Middle frontal gyrus (tissue), 1 donor: ENCODE measurements around the gene CMPK1.
"Not testable (repeated sequence)": the region's sequence is repeated elsewhere in the genome, so short reads cannot be mapped to it uniquely, and the experiment has no call there.

Source experiments
- DNase-seq: peaks from one replicate; pipeline ENCODE4 v3.0.0-alpha.2; 2015; ENCODE audit warnings: low spot score; ENCODE audit errors: extremely low spot score

Gene CMPK1, protein sequence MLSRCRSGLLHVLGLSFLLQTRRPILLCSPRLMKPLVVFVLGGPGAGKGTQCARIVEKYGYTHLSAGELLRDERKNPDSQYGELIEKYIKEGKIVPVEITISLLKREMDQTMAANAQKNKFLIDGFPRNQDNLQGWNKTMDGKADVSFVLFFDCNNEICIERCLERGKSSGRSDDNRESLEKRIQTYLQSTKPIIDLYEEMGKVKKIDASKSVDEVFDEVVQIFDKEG

DNA sequence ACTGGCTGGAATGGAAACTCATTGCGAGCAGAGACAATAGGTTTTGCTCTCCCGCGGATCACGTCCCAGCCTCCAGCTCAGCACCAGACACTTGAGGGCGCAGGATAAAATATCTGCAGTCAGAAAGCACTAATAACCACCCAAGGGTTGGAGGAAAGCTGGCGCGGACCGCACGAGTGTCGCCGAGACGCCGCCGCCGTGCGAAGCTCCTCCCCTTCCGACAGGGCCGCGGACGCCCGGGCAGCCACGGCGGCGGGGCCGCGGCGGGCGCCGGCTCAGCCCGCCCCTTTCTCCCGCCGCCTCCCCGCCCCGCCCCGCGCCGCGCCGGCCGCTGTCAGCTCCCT lies at the start of gene CMPK1:
TSS of gene CMPK1 (plus strand) at position 213 of the 344 bp plus-strand sequence. CDS start 156 bp downstream, outside the sequence.
- peak; percentile 67 for DNase-seq

DNA sequence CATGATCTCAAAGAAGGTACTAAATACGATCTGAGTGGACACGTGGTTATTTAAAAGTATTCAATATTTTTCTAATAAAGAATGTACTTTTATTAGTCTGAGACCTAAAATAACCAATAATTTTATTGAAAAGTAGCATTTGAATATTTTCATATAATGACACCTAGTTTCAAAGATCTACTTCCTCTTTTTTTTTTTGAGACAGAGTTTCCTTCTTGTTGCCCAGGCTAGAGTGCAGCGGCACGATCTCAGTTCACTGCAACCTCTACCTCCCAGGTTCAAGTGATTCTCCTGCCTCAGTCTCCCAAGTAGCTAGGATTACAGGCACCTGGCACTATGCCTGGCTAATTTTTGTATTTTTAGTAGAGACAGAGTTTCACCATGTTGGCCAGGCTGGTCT lies 45.5 kb upstream of the CMPK1 start:
- not testable (repeated sequence) for DNase-seq

DNA sequence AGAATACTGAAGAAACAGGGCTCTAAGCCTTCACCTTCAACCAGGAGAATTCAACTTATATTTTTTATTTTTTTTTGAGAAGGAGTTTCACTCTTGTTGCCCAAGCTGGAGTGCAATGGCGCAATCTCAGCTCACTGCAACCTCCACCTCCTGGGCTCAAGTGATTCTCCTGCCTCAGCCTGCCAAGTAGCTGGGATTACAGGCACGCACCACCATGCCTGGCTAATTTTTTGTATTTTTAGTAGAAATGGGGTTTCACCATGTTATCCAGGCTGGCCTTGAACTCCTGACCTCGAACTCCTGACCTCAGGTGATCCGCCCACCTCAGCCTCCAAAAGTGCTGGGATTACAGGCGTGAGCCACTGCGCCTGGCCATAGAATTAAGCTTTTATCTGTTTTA lies 38.7 kb upstream of the CMPK1 start:
- DNase-seq = not testable (repeated sequence)

DNA sequence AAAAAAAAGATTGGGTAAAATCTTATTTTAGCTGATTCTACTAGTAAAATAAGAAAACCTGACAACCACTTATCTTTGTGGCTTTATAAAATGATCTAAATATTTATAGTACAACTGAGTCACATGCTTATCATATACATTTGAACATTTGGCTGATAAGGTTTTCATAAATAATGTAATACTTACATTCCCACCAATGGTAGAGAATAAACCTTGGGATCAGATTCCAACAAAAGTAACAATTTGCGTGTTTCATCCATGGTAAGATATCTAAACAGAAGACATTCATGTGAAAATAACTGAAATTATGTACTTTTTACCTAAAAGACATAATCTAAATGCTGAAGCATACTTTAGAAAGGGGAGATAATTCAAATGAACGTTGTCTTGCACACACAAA lies 38.0 kb upstream of the CMPK1 start:
- no peak for DNase-seq

DNA sequence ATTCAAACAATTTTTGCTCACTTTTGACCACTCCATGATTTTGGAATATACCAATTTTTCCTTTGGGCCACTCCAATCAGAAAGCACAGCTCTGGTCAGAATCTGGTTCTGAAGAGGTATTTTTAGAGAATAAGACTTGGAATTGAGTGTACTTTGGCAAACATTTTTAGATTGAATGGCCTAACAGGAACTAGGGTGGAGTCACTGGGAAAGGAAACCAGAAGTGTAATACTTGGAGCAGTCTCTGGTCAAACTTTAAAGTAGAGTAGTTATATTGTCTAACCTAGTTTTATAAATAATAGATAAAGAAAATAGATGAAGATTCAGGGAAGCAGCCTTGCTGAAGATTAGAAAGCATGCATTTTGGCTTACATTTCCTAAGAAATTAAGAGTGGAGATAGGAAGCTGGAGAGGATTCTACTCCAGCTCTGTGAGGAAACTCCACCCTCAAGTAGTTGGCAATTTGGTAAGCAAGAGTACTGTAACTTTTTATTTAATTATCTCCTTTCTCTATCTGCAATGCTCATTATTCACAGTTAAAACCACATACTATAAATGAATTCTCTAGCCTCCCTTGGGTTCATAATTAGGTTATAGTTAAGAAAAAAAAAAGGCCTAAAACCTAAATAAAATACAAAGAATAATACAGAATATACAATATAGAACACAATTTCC lies 35.4 kb upstream of the CMPK1 start:
- DNase-seq = no peak

DNA sequence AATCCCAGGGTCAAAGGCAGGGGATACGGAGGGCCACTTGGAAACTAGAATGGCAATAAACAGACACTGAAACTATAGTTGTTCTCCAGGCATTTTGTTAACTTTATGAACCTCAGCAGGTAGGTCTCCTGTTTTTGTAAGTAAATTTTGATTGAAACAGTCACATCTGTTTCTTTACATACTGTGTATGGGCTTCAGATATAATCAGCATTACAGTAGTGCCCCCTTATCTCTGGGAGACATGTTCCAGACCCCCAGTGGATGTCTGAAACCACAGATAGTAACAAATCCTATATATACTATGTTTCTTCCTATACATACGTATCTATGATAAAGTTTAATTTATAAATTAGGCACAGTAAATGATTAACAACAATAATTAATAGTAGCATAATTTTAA lies 31.1 kb upstream of the CMPK1 start:
- no peak for DNase-seq

DNA sequence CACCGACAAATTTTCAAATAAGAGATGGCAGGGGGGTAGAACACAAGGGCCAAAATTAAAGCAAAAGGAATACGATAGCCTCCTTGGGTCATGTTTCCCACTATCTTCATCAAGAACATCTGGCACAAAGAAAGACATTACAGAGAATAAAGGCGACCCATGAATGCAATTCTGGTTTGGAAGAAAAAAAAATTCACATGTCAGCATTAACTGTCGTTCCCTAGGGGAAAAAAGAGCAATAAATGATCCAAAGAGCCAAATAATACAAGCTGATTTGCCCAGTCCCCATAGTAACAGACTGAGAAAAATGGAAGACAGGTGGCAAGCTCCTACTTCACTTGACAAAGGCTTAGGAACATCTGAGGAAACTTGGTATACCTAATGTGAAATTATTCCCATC lies 24.2 kb upstream of the CMPK1 start:
- no peak for DNase-seq

DNA sequence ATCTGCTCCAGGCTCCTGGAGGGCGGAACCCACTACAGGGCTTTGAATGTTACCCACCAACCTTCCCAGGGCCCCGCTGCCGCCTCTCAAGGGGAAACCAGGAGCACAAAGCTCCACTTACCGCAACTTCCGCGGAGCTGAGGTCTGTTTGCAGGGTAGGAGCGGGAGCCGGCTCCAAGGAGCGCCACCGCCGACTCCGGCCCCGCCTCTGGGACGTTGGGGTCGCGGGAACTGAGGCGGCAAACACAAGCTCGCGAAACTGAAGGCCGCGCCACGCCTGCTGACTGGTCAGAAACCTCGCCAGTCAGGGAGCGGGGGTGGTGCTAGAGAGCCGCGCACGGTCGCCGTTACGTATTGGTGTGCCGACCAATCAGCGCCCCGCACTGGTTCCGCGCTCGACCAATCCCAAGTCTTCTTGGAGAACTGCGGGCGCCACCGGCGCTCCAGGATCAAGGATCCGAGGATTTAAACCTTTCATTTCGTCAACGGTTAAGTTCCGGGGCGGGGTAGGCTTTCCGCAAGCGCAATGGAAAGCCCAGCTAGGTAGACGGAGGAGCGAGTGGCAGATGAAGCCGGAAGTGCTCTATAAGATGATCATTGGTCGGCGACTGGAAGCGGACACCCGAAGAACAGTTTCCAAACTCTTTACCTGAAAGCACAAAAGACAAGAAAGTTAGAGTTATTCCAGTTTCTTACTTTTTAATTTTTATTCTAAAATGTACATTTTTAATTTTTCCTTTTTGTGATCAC lies 19.5 kb upstream of the CMPK1 start, which contains the start of gene STIL:
TSS of gene STIL (minus strand) at position 233 of the 750 bp plus-strand sequence. CDS start 3,828 bp downstream, outside the sequence.
- peak; percentile 97 for DNase-seq

DNA sequence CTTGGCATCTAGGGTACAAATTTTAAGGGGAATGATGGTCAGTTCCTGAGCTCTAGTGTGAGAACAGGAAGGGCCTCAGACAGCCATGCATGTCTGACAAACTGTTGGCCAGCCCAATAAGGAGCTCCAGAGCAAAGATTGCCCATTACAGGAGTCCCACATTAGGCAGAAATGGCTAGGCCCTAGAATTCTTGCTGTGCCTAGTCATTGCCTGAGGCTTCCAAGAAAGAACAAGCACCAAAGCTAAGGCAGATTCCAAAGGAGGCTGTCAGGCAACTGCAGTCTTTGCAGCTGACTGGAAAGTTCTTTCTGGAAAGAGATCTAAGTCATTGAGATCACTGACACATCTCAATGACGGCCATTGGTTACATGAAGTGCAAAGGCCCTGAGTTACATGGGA lies 15.7 kb upstream of the CMPK1 start:
- no peak for DNase-seq

DNA sequence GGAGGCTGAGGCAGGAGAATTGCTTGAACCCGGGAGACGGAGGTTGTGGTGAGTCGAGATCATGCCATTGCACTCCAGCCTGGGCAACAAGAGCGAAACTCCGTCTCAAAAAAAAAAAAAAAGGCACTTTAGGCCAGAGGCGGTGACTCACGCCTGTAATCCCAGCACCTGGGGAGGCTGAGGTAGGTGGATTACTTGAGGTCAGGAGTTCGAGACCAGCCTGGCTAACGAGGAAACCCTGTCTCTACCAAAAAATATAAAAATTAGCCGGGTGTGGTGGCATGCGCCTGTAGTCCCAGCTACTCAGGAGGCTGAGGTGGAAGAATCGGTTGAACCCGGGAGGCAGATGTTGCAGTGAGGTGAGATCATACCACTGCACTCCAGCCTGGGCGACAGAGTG lies 13.6 kb upstream of the CMPK1 start:
- not testable (repeated sequence) for DNase-seq

DNA sequence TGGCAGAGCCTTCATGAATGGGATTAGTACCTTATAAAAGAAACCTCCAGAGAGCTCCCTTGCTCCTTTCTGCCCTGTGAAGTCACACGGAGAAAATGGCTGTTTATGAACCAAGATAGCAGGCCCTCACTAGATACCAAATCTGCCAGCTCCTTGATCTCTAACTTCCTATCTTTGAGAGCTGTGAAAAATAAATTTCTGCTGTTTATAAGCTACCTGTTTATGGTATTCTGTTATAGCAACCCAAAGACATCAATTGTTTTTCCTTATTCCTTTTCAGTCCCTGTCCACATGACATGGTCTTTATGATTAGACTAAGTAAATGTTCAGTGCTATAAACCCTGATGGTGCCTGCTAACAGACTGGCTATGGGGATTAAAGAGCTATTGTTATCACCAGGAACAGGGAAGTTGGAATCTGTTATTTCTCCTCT lies 10.0 kb upstream of the CMPK1 start:
- no peak for DNase-seq

DNA sequence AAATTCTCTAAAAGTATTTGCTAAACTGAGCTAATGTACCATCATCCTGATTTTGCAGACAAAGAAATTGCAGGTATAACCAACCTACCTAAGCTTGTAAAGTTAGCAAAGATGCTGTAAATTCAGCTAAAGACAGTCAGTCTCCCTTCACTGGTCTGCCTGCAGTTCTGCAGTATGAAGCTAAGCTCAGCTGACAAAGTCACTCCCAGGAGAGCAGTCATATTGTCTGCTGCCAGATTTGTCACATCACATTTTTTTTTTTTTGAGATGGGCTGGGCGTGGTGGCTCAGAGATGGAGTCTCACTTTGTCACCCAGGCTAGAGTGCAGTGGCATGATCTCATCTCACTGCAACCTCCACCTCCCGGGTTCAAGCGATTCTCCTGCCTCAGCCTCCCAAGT lies 8.9 kb upstream of the CMPK1 start:
- DNase-seq = no peak

DNA sequence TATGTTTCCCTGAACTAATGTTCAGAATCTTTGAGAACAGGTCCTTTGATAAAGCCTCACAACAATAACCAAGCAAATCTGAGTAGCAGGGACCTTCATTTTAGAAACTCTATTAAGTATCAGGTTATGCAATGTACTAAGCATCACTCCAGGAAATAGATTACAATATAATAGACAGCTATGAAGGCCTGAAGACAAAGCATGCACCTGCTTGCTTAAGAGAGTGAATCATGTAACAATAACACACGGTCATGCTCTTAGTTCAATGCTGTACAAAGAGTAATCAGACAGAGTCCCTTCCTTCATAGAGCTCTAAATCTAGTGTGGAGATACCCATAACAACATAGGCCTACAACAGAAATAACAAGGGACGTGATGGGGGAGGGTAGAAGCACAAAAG lies 8.1 kb upstream of the CMPK1 start:
- DNase-seq = no peak

DNA sequence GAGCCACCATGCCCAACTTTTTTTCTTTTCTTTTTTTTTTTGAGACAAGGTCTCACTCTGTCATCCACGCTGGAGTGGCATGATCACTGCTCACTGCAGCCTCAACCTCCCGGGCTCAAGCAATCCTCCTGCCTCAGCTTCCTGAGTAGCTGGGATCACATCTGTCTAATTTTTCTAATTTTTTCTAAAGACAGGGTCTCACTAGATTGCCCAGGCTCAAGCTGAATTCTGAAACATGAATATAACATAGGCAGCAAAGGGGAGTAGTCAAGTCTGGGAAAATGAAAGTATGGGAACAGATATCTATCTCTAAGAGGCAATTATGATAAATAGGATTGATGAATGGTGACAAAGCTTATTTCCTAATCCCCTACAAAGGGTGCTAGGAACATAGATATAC lies 7.3 kb upstream of the CMPK1 start:
- no peak for DNase-seq

DNA sequence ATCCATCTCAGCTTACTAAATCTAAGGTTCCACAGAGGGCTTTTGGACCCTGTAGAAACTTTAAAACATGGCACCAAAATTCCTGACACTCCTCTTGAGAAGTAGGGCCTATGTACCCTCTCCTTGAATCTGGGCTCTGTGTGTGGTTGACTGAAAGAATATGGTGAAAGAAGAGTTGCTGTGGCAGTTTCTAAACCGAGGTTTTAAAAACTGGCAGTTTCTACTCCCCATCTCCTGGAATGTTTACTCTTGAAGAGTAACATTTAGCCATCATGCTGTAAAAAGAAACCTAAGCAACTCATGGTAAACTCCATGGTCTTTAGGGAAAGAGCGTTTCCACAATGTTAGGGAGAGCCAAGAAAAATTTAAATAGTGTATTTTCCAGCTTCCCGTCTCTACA lies 4.6 kb upstream of the CMPK1 start:
- DNase-seq = no peak

DNA sequence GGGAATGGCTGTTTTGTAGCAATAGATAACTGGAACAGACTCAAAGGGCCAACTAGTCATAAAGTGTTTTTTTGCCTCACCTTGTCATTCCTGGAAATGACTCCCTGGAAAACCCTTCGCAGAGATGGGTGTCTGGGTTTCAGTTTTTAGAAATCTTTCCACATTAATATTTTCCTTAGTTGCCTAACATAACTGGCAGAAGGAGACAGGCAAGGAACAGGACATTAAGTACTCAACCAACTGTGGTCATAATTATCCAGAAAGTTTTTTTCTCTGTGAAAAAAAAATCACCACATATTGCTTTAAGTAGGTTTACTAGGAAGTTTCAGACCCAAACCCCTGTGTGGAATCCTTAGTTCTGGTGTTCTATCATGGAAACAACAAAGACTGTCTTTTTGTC lies 3.4 kb upstream of the CMPK1 start:
- DNase-seq = no peak

DNA sequence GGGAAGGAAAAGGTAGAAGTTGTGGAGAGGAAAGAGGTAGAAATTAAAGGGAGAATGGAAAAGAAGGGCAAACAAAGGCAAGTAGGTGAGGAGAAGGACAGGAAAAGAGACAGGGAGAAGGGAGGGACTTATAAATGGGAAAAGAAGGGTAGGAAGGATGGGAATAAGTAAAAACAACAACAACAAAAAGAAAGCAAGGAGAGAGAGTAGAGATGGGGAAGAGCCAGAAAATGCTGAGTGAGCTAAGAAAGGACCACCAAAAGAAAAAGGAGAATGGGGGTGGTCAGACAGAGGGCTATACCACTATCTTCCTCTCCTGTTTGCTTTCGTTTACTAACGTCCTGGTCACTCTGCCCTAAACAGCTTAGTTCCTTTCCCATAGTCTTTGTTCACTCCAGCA lies 1.7 kb upstream of the CMPK1 start:
- no peak for DNase-seq

DNA sequence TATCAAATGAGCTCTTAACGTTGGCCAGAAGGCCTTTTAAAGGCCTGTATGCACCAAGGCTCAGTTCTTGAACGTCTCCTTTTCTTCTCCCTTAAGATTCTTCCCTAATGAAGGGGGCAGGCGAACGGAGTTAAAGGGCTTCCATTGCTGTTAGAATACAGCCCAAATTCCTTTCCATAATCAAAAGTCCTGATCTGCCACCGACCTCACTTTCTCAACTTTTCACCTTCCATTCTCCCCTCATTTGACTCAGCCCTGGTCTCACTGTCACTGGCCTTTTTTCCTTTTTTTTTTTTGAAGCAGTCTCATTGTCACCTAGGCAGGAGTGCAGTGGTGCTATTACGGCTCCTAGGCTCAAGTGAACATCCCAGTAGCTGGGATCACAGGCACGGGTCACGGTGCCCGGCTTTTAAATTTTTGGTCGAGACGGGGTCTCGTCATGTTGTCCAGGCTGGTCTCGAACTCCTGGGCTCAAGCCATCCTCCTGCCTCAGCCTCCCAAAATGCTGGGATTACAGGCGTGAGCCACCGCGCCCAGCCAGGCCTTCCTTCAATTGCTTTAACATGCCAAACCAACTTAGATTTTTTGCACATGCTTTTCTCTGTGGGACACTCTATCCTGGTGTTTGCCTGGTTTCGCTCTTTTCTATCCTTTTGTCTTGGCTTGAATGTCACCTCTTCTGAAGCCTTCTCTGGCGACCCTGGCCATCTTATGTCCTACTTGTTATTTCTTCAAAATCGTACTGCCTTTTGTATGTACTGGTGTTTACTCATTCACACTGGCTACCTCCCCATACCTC lies 612 bp upstream of the CMPK1 start:
- DNase-seq = no peak

DNA sequence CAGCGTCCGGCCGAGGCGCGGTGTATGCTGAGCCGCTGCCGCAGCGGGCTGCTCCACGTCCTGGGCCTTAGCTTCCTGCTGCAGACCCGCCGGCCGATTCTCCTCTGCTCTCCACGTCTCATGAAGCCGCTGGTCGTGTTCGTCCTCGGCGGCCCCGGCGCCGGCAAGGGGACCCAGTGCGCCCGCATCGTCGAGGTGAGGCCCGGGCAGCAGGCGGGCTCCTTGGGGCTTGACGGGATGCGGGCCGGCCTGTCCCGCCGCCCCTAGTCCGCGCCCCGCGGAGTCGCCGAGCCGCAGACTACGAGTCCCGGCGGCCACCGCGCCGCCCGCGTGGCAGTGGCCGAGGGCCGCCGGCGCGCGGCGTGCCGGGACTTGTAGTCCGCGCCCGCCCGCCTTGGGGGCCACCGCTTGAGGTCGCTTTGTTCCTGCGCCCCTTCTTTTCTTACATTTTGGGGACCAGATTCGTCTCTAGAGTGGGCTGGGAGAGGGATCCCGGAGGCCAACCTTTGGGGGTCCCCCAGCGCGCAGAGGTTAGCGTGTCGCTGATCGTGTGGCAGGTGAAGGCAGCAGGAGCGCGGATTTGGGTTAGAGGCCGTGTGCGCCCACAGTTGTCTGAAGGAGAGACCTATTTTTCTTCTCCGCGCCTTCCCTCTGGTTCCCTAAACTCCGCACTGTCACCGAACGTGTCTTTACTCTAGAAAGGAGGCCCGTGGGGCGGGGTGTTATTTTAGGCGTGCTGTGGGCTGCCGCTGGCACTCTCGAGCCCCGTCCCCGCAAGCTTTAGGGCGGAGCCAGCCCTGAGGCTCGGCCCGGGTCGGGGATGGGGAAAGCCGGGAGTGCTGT lies 553 bp downstream of the CMPK1 start:
- peak; percentile 69 for DNase-seq

DNA sequence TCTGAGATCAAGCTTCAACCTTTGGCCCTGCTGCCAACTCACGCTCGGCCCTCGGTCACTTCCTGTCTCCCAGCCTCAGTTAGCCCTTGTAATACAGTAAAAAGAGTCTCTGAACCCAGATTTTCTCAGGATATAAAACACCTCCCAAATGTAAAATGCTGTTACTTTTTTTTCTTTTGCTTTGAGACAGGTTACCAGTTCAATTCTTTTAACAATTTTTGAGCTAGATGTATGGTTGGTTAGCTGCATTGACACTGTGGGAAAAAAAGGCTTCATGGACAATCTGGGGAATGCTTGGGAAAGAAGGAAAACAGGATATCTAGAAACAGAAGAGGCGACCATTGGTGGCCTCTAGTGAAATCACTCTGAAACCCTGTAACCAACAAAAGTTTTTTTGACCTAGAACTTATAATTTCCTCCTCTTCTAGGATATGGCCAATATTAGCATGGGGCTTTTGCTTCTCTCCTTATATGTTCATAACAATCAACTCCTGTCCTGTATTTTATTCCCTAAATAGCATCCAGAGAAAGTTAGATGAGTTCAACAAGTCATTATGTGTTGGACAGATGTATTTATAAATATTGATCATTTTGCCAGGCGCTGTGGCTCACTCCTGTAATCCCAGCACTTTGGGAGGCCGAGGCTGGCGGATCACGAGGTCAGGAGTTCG lies 1.3 kb downstream of the CMPK1 start:
- no peak for DNase-seq
